ENCODE results near the gene RAB17. TPM values are rescaled to one million over a fixed set of nuclear protein-coding genes. Genes with fewer than 3 reads are reported as not detected.

RAB17 gene
- total and polyA plus RNA-seq, 2 of the 8 experiments (the other 6 are each of a cell fraction or from before 2014, with no cell fraction given) = 42.6 to 83.4 TPM

DNA sequence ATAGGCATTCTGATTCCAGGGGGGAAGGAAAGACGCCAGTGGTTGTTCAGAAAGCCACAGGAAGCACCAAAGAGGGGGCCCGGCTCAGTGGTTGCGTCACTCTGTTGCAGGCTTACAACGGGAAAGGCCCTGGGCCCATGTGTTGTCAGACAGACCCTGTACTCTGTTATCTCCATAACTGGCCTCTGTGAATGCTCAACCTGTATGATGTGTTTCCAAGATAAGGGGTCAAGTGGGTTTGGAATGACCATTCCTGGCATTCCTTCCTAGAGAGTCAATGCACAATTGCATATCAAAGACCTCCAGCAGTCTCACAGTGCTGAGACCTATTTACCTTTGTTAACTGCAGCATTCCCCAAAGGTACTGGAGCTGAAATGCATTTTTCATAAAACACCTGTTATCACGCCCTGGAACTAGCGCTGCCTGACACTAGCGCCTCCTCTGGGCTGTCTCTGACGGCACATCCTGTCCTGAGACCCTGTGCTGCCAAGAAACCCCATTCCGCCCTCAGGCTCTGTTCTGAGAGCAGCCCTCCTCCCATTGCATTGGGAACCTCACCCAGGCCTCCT, 23.7 kb upstream of the RAB17 start:
- peak overlapping the region in 1 of 4 experiments; percentile 3; a peak in 1 of 8 replicates for H3K4me3 ChIP-seq (ENCODE audit: extremely low read depth in 1 of 4, insufficient read depth in 2 of 4, low read depth in 3 of 4, low read length in 4 of 4)
- peak overlapping the region; percentile 97 for H2BK5ac ChIP-seq (ENCODE audit: low read depth, low read length)
- POLR2A ChIA-PET (ENCODE audit: partially characterized antibody) = interaction anchor here (0.6 to 6.3 kb wide), 14 partner anchors 10 to 83 kb away, joined by 3 to 51 read pairs (median 7); partner anchors contain the start of genes LRRFIP1 and RAB17
- CTCF ChIA-PET (ENCODE audit: partially characterized antibody) = interaction anchor here (0.8 to 4.4 kb wide), 22 partner anchors 9 to 193 kb away, joined by 3 to 63 read pairs (median 4); no protein-coding TSS in a partner anchor
- no peaks in the 10 kb centered on the region; a peak in 1 of 7 replicates for H3K27me3 ChIP-seq (replicated peaks in 1 of 4; ENCODE audit: control insufficient read depth in 3 of 4, extremely low read depth in 1 of 4, insufficient read depth in 3 of 4, low read length in 3 of 4)
- 0 out of 7 replicates have a peak overlapping the region, but pooled peaks of 1 of the 4 experiments have one; percentile 9 for H3K9ac ChIP-seq (replicated peaks in 1 of 4; ENCODE audit: extremely low read depth in 1 of 4, low read depth in 3 of 4, low read length in 3 of 4)
- peaks cover 9 to 21% (median 17%) of the 10 kb centered on the region in 4 experiments for H3K4me1 ChIP-seq (replicated peaks in 1 of 4; ENCODE audit: control insufficient read depth in 3 of 4, insufficient read depth in 4 of 4, low read length in 3 of 4)
- peak overlapping the region; percentile 89 for H2BK12ac ChIP-seq (ENCODE audit: low read depth, low read length)
- FAIRE-seq = peak; percentile 98
- no peaks in the 10 kb centered on the region for H3K79me2 ChIP-seq (ENCODE audit: control insufficient read depth in 1 of 2, insufficient read depth in 2 of 2, low read length in 2 of 2)
- H3K36me3 ChIP-seq (ENCODE audit: control insufficient read depth in 2 of 4, insufficient read depth in 4 of 4, low read length in 3 of 4) = no peaks in the 10 kb centered on the region
- no peak overlapping the region for H3K56ac ChIP-seq (replicated peaks; ENCODE audit: insufficient read length, low read depth, low read length)
- H4K91ac ChIP-seq (replicated peaks; ENCODE audit: insufficient read length, low read length) = peak overlapping the region; percentile 87
- H2BK120ac ChIP-seq (replicated peaks; ENCODE audit: low read depth, low read length) = peak overlapping the region; percentile 92
- H3K4ac ChIP-seq (replicated peaks; ENCODE audit: insufficient read length, low read depth, low read length) = peak overlapping the region; percentile 82
- H3K23me2 ChIP-seq (ENCODE audit: low read depth, low read length) = no peaks in the 10 kb centered on the region
- H3K27ac ChIP-seq (ENCODE audit: low read depth, low read length) = peak overlapping the region; percentile 47; the same call in 1 of the 2 replicates
- H2BK15ac ChIP-seq (ENCODE audit: low read length) = no peak overlapping the region; the same call in 1 of the 2 replicates
- no peak overlapping the region for H4K8ac ChIP-seq (ENCODE audit: extremely low read depth, insufficient read depth, low read length)
- H3K9me3 ChIP-seq (ENCODE audit: insufficient read depth in 2 of 2, low read depth in 1 of 2, low read length in 1 of 2) = no peaks in the 10 kb centered on the region
- no peaks in the 10 kb centered on the region for H3K79me1 ChIP-seq (ENCODE audit: low read depth, low read length)
- H3K18ac ChIP-seq (ENCODE audit: extremely low read depth, low read length) = peak overlapping the region; percentile 76
- H4K5ac ChIP-seq (ENCODE audit: insufficient read length, low read depth, low read length) = peak overlapping the region; percentile 18
- H2BK20ac ChIP-seq (ENCODE audit: low read length) = peak overlapping the region; percentile 77
- no peaks in the 10 kb centered on the region for H4K20me1 ChIP-seq (replicated peaks in 1 of 2; ENCODE audit: control insufficient read depth in 1 of 2, insufficient read depth in 2 of 2, low read length in 2 of 2)
- H3K14ac ChIP-seq (ENCODE audit: insufficient read length) = no peak overlapping the region
- peak overlapping the region; percentile 85 for H2AK5ac ChIP-seq (ENCODE audit: low read depth, low read length)
- WGBS, 2 experiments (ENCODE audit: extremely low coverage in 1 of 2, insufficient coverage in 1 of 2, insufficient read length in 1 of 2, insufficient replicate concordance in 2 of 2, low coverage in 1 of 2, low lambda C conversion rate in 2 of 2, missing lambda C conversion rate in 1 of 2) = 29% methylated on average over 9 of the region's 9 CpGs; no CpG with 5 or more reads in 1 of the 2 experiments
- H3K4me2 ChIP-seq (ENCODE audit: insufficient read depth in 1 of 2, low read depth in 2 of 2, low read length in 2 of 2) = peak overlapping the region; percentile 4 to 15; a peak in 3 of 4 replicates
- no peak overlapping the region for H2AFZ ChIP-seq (ENCODE audit: low read length)
- H3K23ac ChIP-seq (ENCODE audit: insufficient read length) = no peak overlapping the region
- peak in 1 of 2 experiments; percentile 82 for DNase-seq (ENCODE audit: low read depth in 1 of 2, low spot score in 2 of 2)
- TF ChIP-seq JUN (IDR thresholded peaks at IDR 0.05; ENCODE audit: low read depth, low read length) = peak; percentile 76
- 0 out of 2 replicates have a peak, but pooled peaks have one; percentile 49 for TF ChIP-seq RBBP5 (IDR thresholded peaks at IDR 0.05; ENCODE audit: borderline replicate concordance, low read depth, low read length)
- TF ChIP-seq EP300 (IDR thresholded peaks at IDR 0.05; ENCODE audit: borderline replicate concordance in 1 of 2, low read depth in 2 of 2, low read length in 2 of 2) = peak in 1 of 2 experiments; percentile 96; a peak in 2 of 3 replicates
- TF ChIP-seq KDM4A (IDR thresholded peaks at IDR 0.05; ENCODE audit: low read depth, low read length, severe bottlenecking) = peak; percentile 17
- peak in 1 of 2 experiments; percentile 91 for TF ChIP-seq BCL11A (IDR thresholded peaks at IDR 0.05; ENCODE audit: low read depth in 2 of 2, low read length in 2 of 2)
- TF ChIP-seq JUND (IDR thresholded peaks at IDR 0.05; ENCODE audit: low read length) = peak; percentile 73
- peak in 1 of 2 experiments; percentile 65; a peak in 2 of 3 replicates for TF ChIP-seq POLR2A (IDR thresholded peaks at IDR 0.05; ENCODE audit: control extremely low read depth in 1 of 2, low read depth in 2 of 2, low read length in 2 of 2)
- no peak for TF ChIP-seq EZH2 (IDR thresholded peaks at IDR 0.05; ENCODE audit: low read depth, low read length, severe bottlenecking)
- TF ChIP-seq KDM1A (IDR thresholded peaks at IDR 0.05; ENCODE audit: borderline replicate concordance, low read length) = peak; percentile 32; the same call in 1 of the 2 replicates
- TF ChIP-seq SIX5 (IDR thresholded peaks at IDR 0.05; ENCODE audit: low read depth, low read length) = no peak
- TF ChIP-seq ASH2L (IDR thresholded peaks at IDR 0.05; ENCODE audit: low read length) = peak; percentile 32

All from H1 (cell line).